PFSK-1 (cell line): ENCODE results near the gene RPS10.

Experiments used
- FOXP2 ChIP-seq: optimal IDR thresholded peaks from 2 replicates; pipeline ENCODE3; 2011; ENCODE audit warnings: borderline replicate concordance, control low read depth, inconsistent platforms; ENCODE audit not compliant: insufficient read depth; ENCODE audit errors: extremely low read length, extremely low read depth
- POLR2AphosphoS5 ChIP-seq: IDR thresholded peaks from 2 replicates; pipeline ENCODE4 v1.6.1; 2012; ENCODE audit warnings: low read depth, mild to moderate bottlenecking, control low read depth, low read length, moderate library complexity
- REST ChIP-seq, 2 experiments: IDR thresholded peaks; 2 replicates each; pipeline versions ENCODE4 v1.6.1 to v1.8.0; 2011 to 2012; ENCODE audit warnings: low read depth in 2 of 2, low read length in 2 of 2, control low read depth in 1 of 2, inconsistent platforms in 1 of 2, mild to moderate bottlenecking in 1 of 2, moderate library complexity in 1 of 2; ENCODE audit not compliant: insufficient read depth in 1 of 2
- SIN3A ChIP-seq: IDR thresholded peaks from 2 replicates; pipeline ENCODE4 v1.6.1; 2012; ENCODE audit warnings: mild to moderate bottlenecking, low read length, moderate library complexity, borderline replicate concordance; ENCODE audit not compliant: insufficient read depth
- TAF1 ChIP-seq: IDR thresholded peaks from 2 replicates; pipeline ENCODE4 v1.6.1; 2012; ENCODE audit warnings: low read length, control low read depth, borderline replicate concordance; ENCODE audit not compliant: insufficient read depth

The RPS10 gene

GRCh38 chr6:34462551-34462971 lies 36.7 kb upstream of the RPS10 start:
- TF ChIP-seq REST (IDR thresholded peaks at IDR 0.05; ENCODE audit: insufficient read depth in 1 of 2, low read depth in 2 of 2, low read length in 2 of 2): no peak
- no peak for TF ChIP-seq TAF1
- TF ChIP-seq SIN3A: no peak
- TF ChIP-seq POLR2AphosphoS5: no peak
- TF ChIP-seq FOXP2: no peak

- TF ChIP-seq POLR2AphosphoS5 (no peak), TAF1 (no peak), REST (IDR thresholded peaks at IDR 0.05; ENCODE audit: insufficient read depth in 1 of 2, low read depth in 2 of 2, low read length in 2 of 2) (no peak), SIN3A (no peak), FOXP2 (no peak)
Observed at GRCh38 chr6:34462010-34462409, 36.1 kb upstream of the RPS10 start.

- TF ChIP-seq FOXP2: no peak
- no peak for TF ChIP-seq REST (IDR thresholded peaks at IDR 0.05; ENCODE audit: insufficient read depth in 1 of 2, low read depth in 2 of 2, low read length in 2 of 2)
- TF ChIP-seq POLR2AphosphoS5: no peak
- no peak for TF ChIP-seq SIN3A
- no peak for TF ChIP-seq TAF1
Observed at GRCh38 chr6:34460796-34461507, 35.1 kb upstream of the RPS10 start.

- TF ChIP-seq SIN3A (no peak), POLR2AphosphoS5 (no peak), REST (IDR thresholded peaks at IDR 0.05; ENCODE audit: insufficient read depth in 1 of 2, low read depth in 2 of 2, low read length in 2 of 2) (no peak), FOXP2 (no peak), TAF1 (peak; percentile 22; the same call in 1 of the 2 replicates)
Observed at GRCh38 chr6:34459899-34460593, 34.2 kb upstream of the RPS10 start.
